AG20443 (cell line): Measurements from ENCODE around the gene GARS1.

Experiments used
- DNase-seq: peaks from one replicate; pipeline ENCODE4 v3.0.0; 2012; ENCODE audit warnings: low spot score, mixed read lengths

The GARS1 gene

DNA sequence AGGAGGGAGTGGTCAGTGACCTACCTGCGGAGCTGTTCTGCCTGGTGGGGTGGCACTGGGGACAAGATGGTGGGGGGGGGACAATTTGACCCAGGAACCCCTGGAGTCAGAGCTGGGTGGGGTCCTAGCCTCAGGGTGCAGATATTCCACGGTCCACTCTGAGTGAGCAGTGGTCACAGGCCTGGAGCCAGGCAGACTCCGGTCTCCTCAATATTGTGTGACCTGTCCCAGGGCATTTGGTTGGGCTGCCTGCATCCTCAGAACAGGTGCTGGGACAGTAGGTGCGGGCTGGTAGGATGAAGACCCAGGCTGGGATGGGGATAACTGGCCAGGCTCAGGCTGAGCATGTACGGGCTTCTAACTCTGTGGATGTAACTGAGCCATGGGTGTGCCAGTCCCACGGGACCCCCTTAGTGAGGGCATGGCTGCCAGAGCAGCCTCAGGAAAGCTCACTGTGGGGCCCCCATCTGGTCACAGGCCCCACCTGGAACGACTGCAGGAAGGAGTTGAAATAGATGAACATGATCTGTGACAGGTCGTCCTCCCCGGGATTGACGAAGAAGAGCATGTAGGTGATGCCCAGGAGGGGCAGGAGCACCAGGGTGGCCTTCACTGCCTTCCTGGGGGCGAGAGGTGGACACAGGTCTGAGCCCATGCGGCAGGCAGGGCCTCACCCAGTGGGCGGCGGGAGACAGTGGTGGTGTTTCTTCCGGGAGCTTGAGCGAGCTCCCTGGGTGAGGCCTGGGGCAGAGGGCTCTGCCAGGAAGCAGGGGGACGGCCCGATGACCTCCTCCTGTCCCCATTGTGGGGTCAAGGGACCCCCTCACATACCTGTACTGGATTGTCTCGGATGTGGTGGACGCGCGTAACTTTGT is 60.7 kb downstream of the GARS1 start:
- DNase-seq: no peak

GRCh38 chr7:30656006-30656957 is 61.6 kb downstream of the GARS1 start:
- no peak for DNase-seq

GRCh38 chr7:30657131-30657530 is 62.5 kb downstream of the GARS1 start:
- DNase-seq: no peak

- no peak for DNase-seq
Measured at GRCh38 chr7:30658479-30659074, 63.9 kb downstream of the GARS1 start.

GRCh38 chr7:30659312-30659711 is 64.6 kb downstream of the GARS1 start:
- no peak for DNase-seq

GRCh38 chr7:30660331-30661255 is 65.9 kb downstream of the GARS1 start:
- no peak for DNase-seq

DNA sequence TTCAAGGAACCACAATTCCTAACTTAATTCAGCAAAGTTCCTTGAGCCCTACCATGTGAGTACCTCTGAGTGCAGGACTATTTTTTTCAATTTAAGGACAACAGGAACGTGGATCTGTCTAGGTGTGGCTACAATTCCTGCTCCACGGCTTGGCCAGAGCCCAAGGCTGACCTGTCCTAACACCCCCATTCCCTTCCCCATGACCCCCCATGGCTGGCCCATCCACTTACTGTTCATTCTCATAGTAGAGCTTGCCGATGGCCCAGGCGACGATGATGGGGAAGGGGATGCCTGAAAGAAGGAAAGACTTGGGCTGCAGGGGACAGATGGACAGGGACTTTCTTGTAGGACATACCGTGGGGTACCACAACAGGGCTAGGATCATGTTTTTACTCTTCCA is 67.2 kb downstream of the GARS1 start:
- DNase-seq: no peak

- DNase-seq: no peak
Measured at GRCh38 chr7:30662431-30662939, 67.8 kb downstream of the GARS1 start.

DNA sequence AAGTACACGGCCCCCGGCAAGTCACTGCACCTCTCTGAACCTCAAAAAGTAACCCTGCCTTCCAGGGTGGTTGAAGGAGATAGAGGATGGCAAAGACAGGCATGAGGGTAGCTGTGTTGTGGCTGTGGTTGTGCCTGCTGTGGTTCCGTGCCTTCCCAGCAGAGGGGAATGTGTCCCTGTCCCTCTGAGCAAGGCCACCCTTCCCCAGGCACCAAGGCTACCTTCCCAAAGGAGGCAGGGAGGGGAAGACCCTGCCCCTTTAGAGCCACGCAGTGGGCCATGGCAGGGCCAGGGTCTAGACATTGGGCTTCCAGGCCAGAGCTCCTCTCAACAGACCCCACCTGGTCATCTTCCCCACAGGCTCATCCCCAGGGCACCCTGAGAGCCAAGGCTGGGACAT is 68.7 kb downstream of the GARS1 start:
- no peak for DNase-seq

GRCh38 chr7:30664184-30664885 is 69.7 kb downstream of the GARS1 start:
- no peak for DNase-seq

DNA sequence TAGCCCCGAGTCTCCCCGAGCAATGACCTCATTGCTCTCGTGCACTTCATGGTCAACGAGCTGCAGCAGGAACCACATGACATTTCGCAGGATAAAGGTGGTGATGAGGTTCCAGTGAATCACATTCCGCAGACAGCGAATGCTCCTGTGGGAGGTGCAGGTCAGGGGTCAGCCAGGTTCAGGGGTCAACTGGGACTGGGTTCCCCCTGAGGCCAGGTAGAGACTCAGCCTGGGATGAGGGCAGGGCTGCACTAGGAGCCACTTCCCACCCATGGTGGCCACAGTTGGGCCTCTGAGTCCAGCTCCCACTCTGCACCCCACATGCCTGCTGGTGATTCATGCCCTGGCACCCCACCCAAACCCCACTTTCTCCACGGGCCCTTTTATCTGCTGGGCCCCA is 70.4 kb downstream of the GARS1 start:
- no peak for DNase-seq

DNA sequence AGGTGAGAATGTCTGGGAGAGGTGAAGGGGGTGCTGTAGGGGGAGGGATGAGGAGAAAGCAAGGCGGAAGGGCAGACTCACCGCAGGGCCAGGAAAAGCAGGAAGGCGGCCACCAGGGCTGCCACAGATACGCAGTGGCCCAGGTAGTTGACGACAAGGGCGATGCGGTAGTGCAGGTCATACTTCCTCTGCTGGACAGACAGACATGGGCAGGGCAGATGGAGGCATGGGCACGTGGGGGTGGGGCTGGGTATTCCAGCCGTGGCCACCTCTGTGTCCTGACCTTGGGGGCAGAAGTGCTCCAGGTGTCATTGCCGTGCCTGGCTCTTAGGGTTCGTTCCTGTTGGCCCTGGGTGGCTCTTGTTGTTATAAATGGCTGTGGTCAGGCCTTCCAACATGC is 70.8 kb downstream of the GARS1 start:
- no peak for DNase-seq

- no peak for DNase-seq
Measured at GRCh38 chr7:30667172-30667571, 72.5 kb downstream of the GARS1 start.

- no peak for DNase-seq
Measured at GRCh38 chr7:30668102-30668501, 73.4 kb downstream of the GARS1 start.

- DNase-seq: peak; percentile 82
Measured at GRCh38 chr7:30671793-30672465, 77.3 kb downstream of the GARS1 start.

- no peak for DNase-seq
Measured at GRCh38 chr7:30674420-30674819, 79.7 kb downstream of the GARS1 start.

GRCh38 chr7:30674876-30675275 is 80.2 kb downstream of the GARS1 start:
- DNase-seq: no peak

GRCh38 chr7:30678805-30679204 is 84.1 kb downstream of the GARS1 start:
- DNase-seq: no peak

DNA sequence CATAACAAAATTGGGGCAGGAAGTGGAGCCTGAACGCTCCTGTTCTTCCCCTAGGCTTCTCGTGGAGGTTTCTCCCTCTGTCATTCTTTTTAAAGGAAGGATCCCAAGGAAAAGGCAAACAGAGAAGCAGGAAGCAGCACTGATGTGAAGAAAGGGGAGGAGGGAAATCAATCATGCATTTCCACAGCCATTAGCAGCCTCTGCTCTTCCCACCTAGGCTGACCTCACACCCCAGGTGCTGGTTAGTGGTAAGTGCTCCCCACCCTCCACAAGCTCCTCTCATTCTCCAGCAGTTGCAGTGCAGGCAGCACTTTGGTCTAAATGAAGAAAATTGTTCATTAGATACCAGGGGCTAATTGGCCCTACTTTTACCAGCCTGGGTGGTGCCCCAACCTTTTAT is 85.0 kb downstream of the GARS1 start:
- no peak for DNase-seq

DNA sequence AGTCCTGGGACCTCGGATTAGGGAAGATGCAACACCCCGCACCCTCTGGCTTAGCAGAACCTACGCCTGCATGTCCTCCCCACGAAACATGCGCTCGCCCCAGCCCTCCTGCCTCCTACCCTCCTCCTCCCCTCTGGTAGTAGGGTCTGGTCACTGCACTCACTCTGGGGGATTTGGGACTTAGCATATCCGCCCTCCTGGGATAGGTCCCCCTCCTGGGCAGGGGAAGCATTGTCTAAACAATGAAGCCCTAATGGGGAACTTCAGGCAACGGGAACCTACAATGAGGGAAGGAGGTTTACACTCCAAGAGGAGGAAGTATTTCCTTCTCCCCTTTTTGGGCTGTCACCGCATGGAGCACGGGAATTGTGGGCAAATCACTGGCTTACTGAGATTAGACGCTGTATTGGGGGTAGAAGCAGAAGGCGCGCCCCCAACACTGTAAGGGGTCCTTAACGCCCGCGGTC is 86.7 kb downstream of the GARS1 start:
- DNase-seq: no peak
